ENCODE data around the gene OR51G1. TPM values are rescaled to one million over a fixed set of nuclear protein-coding genes. Genes with fewer than 3 reads are reported as not detected.

The OR51G1 gene
- total RNA-seq, 1 experiment from 2014 or later = not detected

- no peaks in the 10 kb centered on the region for H4K20me1 ChIP-seq (ENCODE audit: insufficient read depth)
- no peak for TF ChIP-seq POLR2A (IDR thresholded peaks at IDR 0.05; ENCODE audit: borderline replicate concordance, extremely low read depth, insufficient read depth, insufficient read length)
- TF ChIP-seq EGR1 (IDR thresholded peaks at IDR 0.05; ENCODE audit: low read depth) = no peak
- no peak for TF ChIP-seq CEBPB (IDR thresholded peaks at IDR 0.05; ENCODE audit: low read depth)
- no peak for TF ChIP-seq SRF (IDR thresholded peaks at IDR 0.05; ENCODE audit: low read depth)
- TF ChIP-seq ZFX (IDR thresholded peaks at IDR 0.05) = no peak
- no peak for TF ChIP-seq ZBTB33 (IDR thresholded peaks at IDR 0.05; ENCODE audit: extremely low read depth, insufficient replicate concordance, low read length)
- TF ChIP-seq EZH2phosphoT487 (IDR thresholded peaks at IDR 0.05; ENCODE audit: borderline replicate concordance) = no peak
- TF ChIP-seq CTCF (IDR thresholded peaks at IDR 0.05 in 2 of 3, conservative IDR thresholded peaks at IDR 0.05 in 1 of 3; ENCODE audit: borderline replicate concordance in 1 of 3, insufficient read depth in 1 of 3, low read depth in 2 of 3, low read length in 2 of 3) = no peak
- TF ChIP-seq ATF3 (IDR thresholded peaks at IDR 0.05) = no peak
- no peak for TF ChIP-seq EZH2 (IDR thresholded peaks at IDR 0.05)
- TF ChIP-seq RAD21 (IDR thresholded peaks at IDR 0.05; ENCODE audit: low read depth) = no peak
- no peak for TF ChIP-seq FOSL1 (IDR thresholded peaks at IDR 0.05; ENCODE audit: low read depth)
- no peak for TF ChIP-seq YY1 (IDR thresholded peaks at IDR 0.05; ENCODE audit: extremely low read depth, insufficient replicate concordance, low read depth, low read length)
- TF ChIP-seq CBX3 (IDR thresholded peaks at IDR 0.05; ENCODE audit: low read depth) = no peak
- no peak for TF ChIP-seq REST (IDR thresholded peaks at IDR 0.05; ENCODE audit: low read depth)
- TF ChIP-seq SP1 (IDR thresholded peaks at IDR 0.05; ENCODE audit: low read depth) = no peak
- no peak for TF ChIP-seq POLR2AphosphoS5 (IDR thresholded peaks at IDR 0.05; ENCODE audit: low read depth, low read length)
- TF ChIP-seq ZNF274 (IDR thresholded peaks at IDR 0.05; ENCODE audit: low read depth, low read length) = no peak
- H3K4me1 ChIP-seq (ENCODE audit: control insufficient read depth in 1 of 2, insufficient read depth in 2 of 2, low read length in 2 of 2) = no peaks in the 10 kb centered on the region
- no peaks in the 10 kb centered on the region for H3K9me3 ChIP-seq (ENCODE audit: control insufficient read depth in 1 of 2, insufficient read depth in 1 of 2, low read depth in 1 of 2, low read length in 2 of 2)
- H3K27me3 ChIP-seq (ENCODE audit: insufficient read depth, low read length) = peaks cover 14% of the 10 kb centered on the region; the same call in 1 of the 2 replicates
- intact Hi-C loops (cut with micrococcal nuclease) = no loop called here
- BruUV-seq (replicated peaks) = no TSS peak
- no peaks in the 10 kb centered on the region for H3K79me2 ChIP-seq (ENCODE audit: insufficient read depth, low read length)
- no peaks in the 10 kb centered on the region for H3K9me2 ChIP-seq (ENCODE audit: insufficient read depth)
- H3K27ac ChIP-seq (ENCODE audit: low read depth, low read length) = no peak within 1 kb of the TSS
- no peak within 1 kb of the TSS for H3K9ac ChIP-seq (ENCODE audit: low read length)
- ChIA-PET CTCF (no interaction called here), RAD21 (ENCODE audit: low non-redundant PET in 1 of 2, low total read pairs in 2 of 2, uncharacterized antibody in 2 of 2, unreplicated experiment in 2 of 2) (no interaction called here), POLR2A (no interaction called here)
- no peaks in the 10 kb centered on the region for H3K36me3 ChIP-seq (ENCODE audit: control insufficient read depth in 1 of 2, insufficient read depth in 2 of 2, low read length in 2 of 2)
- no peak within 1 kb of the TSS for H3K4me3 ChIP-seq (replicated peaks in 1 of 2; ENCODE audit: low read depth in 1 of 2, low read length in 2 of 2)
- DNase-seq (ENCODE audit: low read depth, low spot score) (no peak), ATAC-seq (no peak)
- no peak within 1 kb of the TSS for H2AFZ ChIP-seq (ENCODE audit: low read depth, low read length, poor library complexity, severe bottlenecking)
- H3K4me2 ChIP-seq (ENCODE audit: low read length) = no peak within 1 kb of the TSS
Measured at GRCh38 chr11:4903484-4903883, 20.7 kb downstream of the OR51G1 start, which contains the start of gene OR51A7. OR51A7 (plus strand) TSS chr11:4903783; CDS start chr11:4907370, 3,587 bp downstream.

Data from HCT116 (cell line).